Measurements from ENCODE around the gene TMEM63B.
"Not testable (repeated sequence)": the region's sequence is repeated elsewhere in the genome, so short reads cannot be mapped to it uniquely, and the experiment has no call there.

TMEM63B gene

DNA sequence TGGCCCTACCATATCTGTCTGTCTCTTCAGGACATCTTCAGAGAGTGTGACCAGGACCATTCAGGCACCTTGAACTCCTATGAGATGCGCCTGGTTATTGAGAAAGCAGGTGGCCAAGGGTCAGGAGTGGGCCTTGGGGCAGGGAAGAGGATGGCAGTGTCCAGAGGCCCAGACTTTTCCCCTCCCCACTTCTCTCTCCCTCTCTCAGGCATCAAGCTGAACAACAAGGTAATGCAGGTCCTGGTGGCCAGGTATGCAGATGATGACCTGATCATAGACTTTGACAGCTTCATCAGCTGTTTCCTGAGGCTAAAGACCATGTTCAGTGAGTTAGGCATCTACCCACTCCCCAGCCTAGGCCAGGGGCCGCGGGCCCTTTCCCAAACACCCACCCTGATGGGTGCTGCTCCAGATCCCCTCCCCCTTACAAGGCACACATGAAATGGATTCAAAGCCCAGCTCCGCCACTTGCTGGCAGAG is 55.6 kb downstream of the TMEM63B start:
- Mint-ChIP-seq H3K27me3 (peaks cover 12% of the 10 kb centered on the region), H3K4me3 (no peak overlapping the region), H3K4me1 (ENCODE audit: low read depth) (peaks cover 9% of the 10 kb centered on the region), H3K9me3 (no peaks in the 10 kb centered on the region), H3K27ac (no peak overlapping the region), H3K36me3 (ENCODE audit: low read depth) (no peaks in the 10 kb centered on the region)
- intact Hi-C loops (cut with micrococcal nuclease) = no loop called here

DNA sequence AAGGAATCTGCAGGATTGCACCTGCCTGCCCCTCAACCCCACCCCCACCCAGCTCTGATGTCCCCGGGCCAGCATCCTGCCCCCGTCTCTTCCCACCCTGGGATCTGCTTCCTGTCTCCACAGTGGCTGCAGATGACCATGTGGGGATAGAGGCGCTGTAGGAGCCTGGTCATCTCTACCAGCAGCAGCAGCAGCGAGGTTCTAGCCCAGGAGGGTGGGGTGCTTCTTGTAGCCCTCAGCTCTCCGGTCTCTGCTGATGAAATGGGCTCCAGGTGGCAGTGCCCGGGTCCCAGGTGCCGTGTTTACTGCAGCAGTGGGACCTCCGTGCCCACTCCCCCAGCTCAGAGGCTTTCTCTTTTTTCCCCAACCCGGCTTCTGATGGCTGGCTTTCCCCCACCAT is 56.4 kb downstream of the TMEM63B start:
- Mint-ChIP-seq H3K36me3 (ENCODE audit: low read depth) (no peaks in the 10 kb centered on the region), H3K9me3 (no peaks in the 10 kb centered on the region), H3K4me3 (no peak overlapping the region), H3K27ac (no peak overlapping the region), H3K4me1 (ENCODE audit: low read depth) (peaks cover 9% of the 10 kb centered on the region), H3K27me3 (peaks cover 12% of the 10 kb centered on the region)
- intact Hi-C loops (cut with micrococcal nuclease) = no loop called here

DNA sequence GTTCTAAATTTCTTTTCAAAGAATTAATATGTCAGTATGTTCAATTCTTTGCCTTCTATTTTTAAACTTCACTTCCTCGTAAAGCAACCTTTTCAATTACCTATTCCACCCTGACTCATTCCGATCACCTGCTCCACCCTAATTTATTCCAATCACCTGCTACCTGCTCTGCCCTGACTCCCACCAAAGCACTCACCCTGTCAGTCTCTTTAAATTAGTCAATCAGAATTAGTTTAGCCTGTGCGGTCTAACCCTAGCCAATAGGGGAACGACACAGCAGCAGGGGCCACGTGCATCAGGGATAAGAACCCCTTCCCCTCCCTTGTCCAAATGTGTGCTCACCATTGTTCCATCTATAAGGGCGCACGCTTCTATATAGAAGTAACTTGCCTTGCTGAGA is 58.0 kb downstream of the TMEM63B start:
- intact Hi-C loops (cut with micrococcal nuclease); H3K27ac Mint-ChIP-seq; H3K36me3 Mint-ChIP-seq (ENCODE audit: low read depth); H3K9me3 Mint-ChIP-seq; H3K4me1 Mint-ChIP-seq (ENCODE audit: low read depth); H3K4me3 Mint-ChIP-seq: not testable (repeated sequence)
- H3K27me3 Mint-ChIP-seq = peaks cover 15% of the 10 kb centered on the region

DNA sequence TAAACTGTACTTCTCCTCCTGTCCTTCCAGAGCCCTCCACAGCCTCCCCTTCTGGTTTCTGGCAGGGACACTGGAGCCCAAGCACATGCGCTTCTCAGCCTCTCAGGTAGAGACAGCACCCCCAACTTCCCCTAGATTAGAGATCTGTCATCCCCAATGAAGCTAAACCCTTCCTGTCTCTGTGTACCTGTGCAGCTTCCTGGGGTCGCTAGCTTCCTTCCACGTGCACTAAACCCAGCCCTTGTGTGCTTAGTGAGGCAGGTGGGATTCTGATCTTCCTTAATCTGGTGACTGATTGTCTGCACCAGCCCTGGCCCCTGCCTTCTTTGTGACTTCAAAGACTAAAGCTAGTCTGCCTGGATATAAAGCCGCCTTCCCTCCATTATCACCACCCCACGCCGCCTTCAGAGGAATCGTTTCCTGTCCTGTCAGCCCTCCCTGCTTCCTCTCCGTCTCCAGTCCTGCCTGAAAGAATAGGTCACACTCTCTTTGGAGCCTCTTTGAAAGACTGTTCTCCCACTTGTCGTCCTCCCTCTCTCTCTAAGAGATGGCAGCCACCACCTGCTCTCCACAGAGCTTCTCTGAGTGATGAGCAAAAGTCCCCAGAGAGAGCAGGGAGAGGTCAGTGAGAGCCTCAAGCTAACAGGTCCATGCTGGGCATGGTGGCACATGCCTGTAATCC is 58.7 kb downstream of the TMEM63B start:
- intact Hi-C loops (cut with micrococcal nuclease) = no loop called here
- H3K27me3 Mint-ChIP-seq = peaks cover 15% of the 10 kb centered on the region
- no peaks in the 10 kb centered on the region for H3K36me3 Mint-ChIP-seq (ENCODE audit: low read depth)
- no peak overlapping the region for H3K27ac Mint-ChIP-seq
- H3K4me3 Mint-ChIP-seq = no peak overlapping the region
- peaks cover 9% of the 10 kb centered on the region for H3K4me1 Mint-ChIP-seq (ENCODE audit: low read depth)
- H3K9me3 Mint-ChIP-seq = no peaks in the 10 kb centered on the region

DNA sequence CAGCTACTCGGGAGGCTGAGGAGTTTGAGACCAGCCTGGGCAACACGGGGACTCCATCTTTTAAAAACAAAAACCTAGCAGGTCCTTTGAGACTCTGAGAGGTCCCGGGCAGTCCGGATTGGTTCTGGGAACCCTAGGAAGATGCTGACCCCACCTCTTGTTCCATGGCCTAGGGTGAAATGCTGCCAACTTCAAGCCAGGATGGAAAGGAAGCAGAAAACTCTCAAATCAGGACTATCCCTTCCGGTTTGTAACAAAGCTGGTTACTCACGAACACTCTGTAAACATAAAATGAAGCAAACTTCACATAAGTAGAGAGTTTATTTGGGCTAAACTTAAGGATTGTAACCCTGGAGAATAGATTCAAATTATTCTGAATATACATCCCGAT is 59.3 kb downstream of the TMEM63B start:
- no peak overlapping the region for H3K4me3 Mint-ChIP-seq
- peaks cover 9% of the 10 kb centered on the region for H3K4me1 Mint-ChIP-seq (ENCODE audit: low read depth)
- H3K9me3 Mint-ChIP-seq = no peaks in the 10 kb centered on the region
- intact Hi-C loops (cut with micrococcal nuclease) = no loop called here
- peaks cover 15% of the 10 kb centered on the region for H3K27me3 Mint-ChIP-seq
- no peaks in the 10 kb centered on the region for H3K36me3 Mint-ChIP-seq (ENCODE audit: low read depth)
- H3K27ac Mint-ChIP-seq = no peak overlapping the region

DNA sequence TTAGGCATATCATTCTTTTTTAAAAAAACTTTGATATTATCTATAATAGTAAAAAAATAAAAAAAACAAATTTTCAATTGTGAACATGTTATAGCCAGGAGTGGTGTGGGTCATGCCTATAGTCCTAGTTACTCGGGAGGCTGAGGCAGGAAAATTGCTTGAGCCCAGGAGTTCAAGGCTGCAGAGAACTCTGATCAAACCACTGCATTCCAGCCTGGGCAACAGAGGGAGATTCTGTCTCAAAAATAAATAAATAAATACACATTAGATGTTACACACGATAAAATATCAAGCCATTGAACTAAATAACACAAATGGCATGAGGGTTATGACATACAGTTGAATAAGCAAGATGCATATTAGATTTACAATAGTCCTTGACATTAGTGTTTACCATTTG is 61.5 kb downstream of the TMEM63B start:
- H3K27ac Mint-ChIP-seq = no peak overlapping the region
- H3K4me1 Mint-ChIP-seq (ENCODE audit: low read depth) = peaks cover 20% of the 10 kb centered on the region
- H3K4me3 Mint-ChIP-seq = no peak overlapping the region
- peaks cover 19% of the 10 kb centered on the region for H3K27me3 Mint-ChIP-seq
- H3K36me3 Mint-ChIP-seq (ENCODE audit: low read depth) = no peaks in the 10 kb centered on the region
- intact Hi-C loops (cut with micrococcal nuclease) = no loop called here
- H3K9me3 Mint-ChIP-seq = no peaks in the 10 kb centered on the region

DNA sequence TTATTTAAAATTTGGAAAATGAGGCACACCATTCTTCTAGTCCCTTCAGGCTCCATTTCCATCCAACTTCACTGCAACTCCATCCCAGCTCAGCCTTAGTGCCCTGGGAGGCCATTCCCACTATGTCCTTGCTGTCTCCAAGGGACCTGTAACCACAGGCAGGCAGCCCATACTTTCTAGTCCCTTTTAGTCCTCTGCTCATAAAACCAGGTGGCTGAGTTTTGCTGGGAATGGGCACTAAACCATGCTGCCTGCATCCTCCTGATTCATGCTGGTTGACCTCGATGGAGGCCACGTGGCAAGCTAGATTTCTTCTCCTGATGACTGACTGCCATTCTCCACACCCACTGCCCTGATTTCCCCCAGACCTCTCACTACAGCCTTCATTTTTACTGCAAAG is 61.9 kb downstream of the TMEM63B start:
- no peaks in the 10 kb centered on the region for H3K36me3 Mint-ChIP-seq (ENCODE audit: low read depth)
- H3K4me1 Mint-ChIP-seq (ENCODE audit: low read depth) = peaks cover 20% of the 10 kb centered on the region
- intact Hi-C loops (cut with micrococcal nuclease) = no loop called here
- H3K27ac Mint-ChIP-seq = no peak overlapping the region
- H3K27me3 Mint-ChIP-seq = peaks cover 16% of the 10 kb centered on the region
- H3K9me3 Mint-ChIP-seq = no peaks in the 10 kb centered on the region
- H3K4me3 Mint-ChIP-seq = no peak overlapping the region

DNA sequence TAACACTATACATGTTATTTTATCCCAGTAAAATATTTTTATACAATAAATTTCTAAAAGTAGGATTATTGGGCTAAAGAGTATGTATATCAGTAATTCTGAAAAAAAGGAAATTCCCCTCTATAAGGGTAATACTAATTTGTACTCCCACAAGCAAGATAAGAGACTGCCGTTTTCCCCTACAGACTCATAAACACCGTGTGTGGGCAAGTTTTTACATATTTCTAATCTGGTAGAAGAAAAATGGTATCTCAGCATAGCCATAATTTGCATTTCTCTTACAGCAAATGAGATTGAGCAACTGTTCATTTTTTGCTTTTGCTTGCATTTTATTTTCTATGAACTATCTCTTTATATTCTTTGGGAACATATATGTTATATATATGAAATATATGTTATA is 63.4 kb downstream of the TMEM63B start:
- no peaks in the 10 kb centered on the region for H3K36me3 Mint-ChIP-seq (ENCODE audit: low read depth)
- no peak overlapping the region for H3K4me3 Mint-ChIP-seq
- H3K27me3 Mint-ChIP-seq = peaks cover 14% of the 10 kb centered on the region
- no peak overlapping the region for H3K27ac Mint-ChIP-seq
- intact Hi-C loops (cut with micrococcal nuclease) = no loop called here
- peaks cover 19% of the 10 kb centered on the region for H3K4me1 Mint-ChIP-seq (ENCODE audit: low read depth)
- H3K9me3 Mint-ChIP-seq = no peaks in the 10 kb centered on the region

DNA sequence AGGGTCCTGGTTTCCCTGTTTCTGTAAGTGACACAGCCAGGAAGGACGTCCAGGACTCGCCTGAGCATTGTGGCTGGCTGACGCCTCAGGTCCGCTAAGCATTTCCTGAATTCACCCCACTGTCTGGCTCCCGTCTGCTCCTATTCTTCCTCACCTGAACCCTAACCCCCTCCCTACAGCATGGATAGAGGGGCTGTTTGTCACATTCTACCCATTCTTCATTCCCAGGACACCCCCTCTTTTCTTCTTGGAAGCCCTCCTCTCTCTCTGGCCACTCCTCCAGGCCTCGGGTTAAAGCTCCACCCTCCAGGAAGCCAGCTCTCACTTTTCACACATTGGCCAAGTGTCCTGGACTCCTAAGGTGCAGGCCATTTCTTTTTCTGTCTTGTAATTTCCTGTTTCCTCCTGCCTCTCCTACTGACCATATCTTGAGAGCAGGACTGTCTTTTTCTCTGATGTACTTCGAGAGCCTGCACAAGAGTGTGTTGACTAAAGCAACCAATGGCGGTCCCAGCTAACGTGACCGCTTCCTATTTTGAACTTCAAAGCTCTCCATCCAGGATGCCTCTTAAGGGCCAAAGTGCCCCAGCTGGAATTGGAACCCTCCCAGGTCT is 65.2 kb downstream of the TMEM63B start:
- H3K27me3 Mint-ChIP-seq = peaks cover 8% of the 10 kb centered on the region
- intact Hi-C loops (cut with micrococcal nuclease) = no loop called here
- H3K9me3 Mint-ChIP-seq = no peaks in the 10 kb centered on the region
- H3K4me1 Mint-ChIP-seq (ENCODE audit: low read depth) = peaks cover 11% of the 10 kb centered on the region
- H3K36me3 Mint-ChIP-seq (ENCODE audit: low read depth) = no peaks in the 10 kb centered on the region
- H3K27ac Mint-ChIP-seq = peak overlapping the region; percentile 35
- H3K4me3 Mint-ChIP-seq = peak overlapping the region; percentile 63

DNA sequence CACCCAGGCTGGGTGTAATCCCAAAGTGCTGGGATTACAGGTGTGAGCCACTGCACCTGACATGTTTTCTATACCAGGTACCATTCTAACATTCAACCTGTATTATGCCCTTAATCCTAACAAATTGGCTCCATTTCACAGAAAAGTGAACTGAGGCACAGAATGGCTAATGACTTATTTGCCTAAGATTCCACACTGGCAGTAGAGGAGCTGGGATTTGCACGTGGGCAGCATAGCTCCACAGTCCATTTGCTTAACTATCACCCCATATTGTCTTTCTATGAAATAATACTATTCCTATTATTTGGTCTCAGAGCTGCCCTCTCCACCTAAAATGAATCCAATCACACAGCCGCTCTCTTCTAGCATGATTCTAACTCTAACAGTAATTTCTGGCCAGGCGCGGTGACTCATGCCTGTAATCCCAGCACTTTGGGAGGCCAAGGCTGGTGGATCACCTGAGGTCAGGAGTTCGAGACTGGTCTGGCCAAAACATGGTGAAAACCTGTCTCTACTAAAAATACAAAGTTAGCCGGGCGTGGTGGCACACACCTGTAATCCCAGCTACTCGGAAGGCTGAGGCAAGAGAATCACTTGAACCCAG is 66.1 kb downstream of the TMEM63B start:
- H3K9me3 Mint-ChIP-seq = no peaks in the 10 kb centered on the region
- no peak overlapping the region for H3K4me3 Mint-ChIP-seq
- H3K27ac Mint-ChIP-seq = no peak overlapping the region
- intact Hi-C loops (cut with micrococcal nuclease) = no loop called here
- no peaks in the 10 kb centered on the region for H3K36me3 Mint-ChIP-seq (ENCODE audit: low read depth)
- peaks cover 11% of the 10 kb centered on the region for H3K4me1 Mint-ChIP-seq (ENCODE audit: low read depth)
- H3K27me3 Mint-ChIP-seq = peaks cover 8% of the 10 kb centered on the region

DNA sequence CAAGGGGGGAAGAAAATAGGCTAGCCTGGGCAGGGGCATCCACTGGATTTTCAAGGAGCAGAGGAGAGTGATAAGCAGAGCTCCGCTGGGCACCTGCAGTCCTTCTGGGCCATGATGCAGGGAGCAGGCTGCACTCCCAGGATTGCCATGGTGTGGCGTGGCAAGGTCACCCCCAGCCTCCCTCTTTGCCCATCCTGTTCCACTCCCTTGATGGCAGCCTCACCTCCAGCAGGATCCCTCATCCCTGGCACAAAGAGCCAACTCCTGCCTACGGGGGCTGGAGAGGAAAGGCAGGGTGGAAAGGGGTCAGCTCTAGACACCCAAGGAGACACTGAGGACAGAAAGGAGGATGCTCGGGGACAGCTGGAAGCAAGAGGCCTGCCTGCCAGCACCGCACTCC is 67.0 kb downstream of the TMEM63B start:
- intact Hi-C loops (cut with micrococcal nuclease) = no loop called here
- Mint-ChIP-seq H3K4me3 (no peak overlapping the region), H3K27me3 (peaks cover 8% of the 10 kb centered on the region), H3K36me3 (ENCODE audit: low read depth) (no peaks in the 10 kb centered on the region), H3K4me1 (ENCODE audit: low read depth) (peaks cover 11% of the 10 kb centered on the region), H3K9me3 (no peaks in the 10 kb centered on the region), H3K27ac (no peak overlapping the region)

DNA sequence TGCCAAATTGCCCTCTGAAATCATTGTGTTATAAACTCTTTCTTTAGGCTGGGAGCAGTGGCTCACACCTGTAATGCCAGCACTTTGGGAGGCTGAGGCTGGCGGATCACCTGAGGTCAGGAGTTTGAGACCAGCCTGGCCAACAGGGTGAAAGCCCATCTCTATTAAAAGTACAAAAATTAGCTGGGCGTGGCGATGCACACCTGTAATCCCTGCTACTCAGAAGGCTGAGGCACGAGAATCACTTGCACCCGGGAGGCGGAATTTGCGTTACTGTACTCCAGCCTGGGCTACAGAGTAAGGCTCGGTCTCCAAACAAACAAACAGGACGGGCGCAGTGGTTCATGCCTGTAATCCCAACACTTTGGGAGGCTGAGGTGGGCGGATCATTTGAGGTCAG is 69.0 kb downstream of the TMEM63B start:
- H3K4me3 Mint-ChIP-seq; H3K27ac Mint-ChIP-seq; H3K27me3 Mint-ChIP-seq; intact Hi-C loops (cut with micrococcal nuclease); H3K9me3 Mint-ChIP-seq; H3K36me3 Mint-ChIP-seq (ENCODE audit: low read depth): not testable (repeated sequence)
- H3K4me1 Mint-ChIP-seq (ENCODE audit: low read depth) = peaks cover 11% of the 10 kb centered on the region

DNA sequence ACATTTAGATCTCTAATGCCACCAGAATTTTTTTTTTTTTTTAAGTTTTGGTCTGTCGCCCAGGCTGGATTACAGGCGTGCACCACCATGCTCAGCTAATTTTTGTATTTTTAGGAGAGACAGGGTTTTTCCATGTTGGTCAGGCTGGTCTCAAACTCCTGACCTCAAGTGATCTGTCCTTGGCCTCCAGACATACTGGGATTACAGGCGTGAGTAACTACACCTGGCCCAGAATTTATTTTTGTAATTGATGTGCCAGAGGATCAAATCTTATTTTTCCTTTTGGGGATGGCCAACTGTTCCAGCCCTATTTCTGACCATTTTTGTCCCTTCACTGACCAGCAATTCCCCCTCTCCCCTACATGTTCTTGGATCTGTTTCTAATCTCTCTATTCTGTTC is 71.3 kb downstream of the TMEM63B start:
- H3K27ac Mint-ChIP-seq = no peak overlapping the region

DNA sequence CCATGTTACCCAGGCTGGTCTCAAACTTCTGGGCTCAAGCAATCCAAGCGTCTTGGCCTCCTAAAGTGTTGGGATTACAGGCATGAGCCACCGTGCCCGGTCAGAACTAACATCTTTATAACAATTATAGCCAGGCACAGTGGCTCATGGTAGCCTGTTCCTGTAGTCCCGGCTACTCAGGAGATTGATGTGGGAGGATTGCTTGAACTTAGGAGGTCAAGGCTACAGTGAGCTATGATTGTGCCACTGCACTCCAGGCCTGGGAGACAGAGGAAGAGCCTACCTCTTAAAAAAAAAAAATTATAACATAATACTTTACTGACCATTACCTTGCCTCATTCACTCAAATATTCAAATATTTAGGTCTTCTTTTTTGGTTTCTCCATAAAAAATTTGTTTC is 72.5 kb downstream of the TMEM63B start:
- Mint-ChIP-seq H3K9me3 (no peaks in the 10 kb centered on the region), H3K4me3 (no peak overlapping the region), H3K27me3 (peaks cover 2% of the 10 kb centered on the region), H3K27ac (no peak overlapping the region), H3K4me1 (ENCODE audit: low read depth) (peaks cover 6% of the 10 kb centered on the region), H3K36me3 (ENCODE audit: low read depth) (no peaks in the 10 kb centered on the region)
- intact Hi-C loops (cut with micrococcal nuclease) = no loop called here

More for the DNA sequence above, 71.3 kb downstream of the TMEM63B start:
- H3K36me3 Mint-ChIP-seq (ENCODE audit: low read depth) = no peaks in the 10 kb centered on the region
- intact Hi-C loops (cut with micrococcal nuclease) = no loop called here
- no peaks in the 10 kb centered on the region for H3K9me3 Mint-ChIP-seq
- H3K4me3 Mint-ChIP-seq = no peak overlapping the region
- peaks cover 6% of the 10 kb centered on the region for H3K4me1 Mint-ChIP-seq (ENCODE audit: low read depth)
- H3K27me3 Mint-ChIP-seq = peaks cover 2% of the 10 kb centered on the region
